HG03460 (cell line): ENCODE measurements around the gene CCDC200.
"Not testable (repeated sequence)": the region's sequence is repeated elsewhere in the genome, so short reads cannot be mapped to it uniquely, and the experiment has no call there.

Source experiments
- ATAC-seq: cut with Tn5 transposase; IDR thresholded peaks from one replicate; pipeline ENCODE4 v1.9.1; 2021; ENCODE audit not compliant: unreplicated experiment

CCDC200 gene

DNA sequence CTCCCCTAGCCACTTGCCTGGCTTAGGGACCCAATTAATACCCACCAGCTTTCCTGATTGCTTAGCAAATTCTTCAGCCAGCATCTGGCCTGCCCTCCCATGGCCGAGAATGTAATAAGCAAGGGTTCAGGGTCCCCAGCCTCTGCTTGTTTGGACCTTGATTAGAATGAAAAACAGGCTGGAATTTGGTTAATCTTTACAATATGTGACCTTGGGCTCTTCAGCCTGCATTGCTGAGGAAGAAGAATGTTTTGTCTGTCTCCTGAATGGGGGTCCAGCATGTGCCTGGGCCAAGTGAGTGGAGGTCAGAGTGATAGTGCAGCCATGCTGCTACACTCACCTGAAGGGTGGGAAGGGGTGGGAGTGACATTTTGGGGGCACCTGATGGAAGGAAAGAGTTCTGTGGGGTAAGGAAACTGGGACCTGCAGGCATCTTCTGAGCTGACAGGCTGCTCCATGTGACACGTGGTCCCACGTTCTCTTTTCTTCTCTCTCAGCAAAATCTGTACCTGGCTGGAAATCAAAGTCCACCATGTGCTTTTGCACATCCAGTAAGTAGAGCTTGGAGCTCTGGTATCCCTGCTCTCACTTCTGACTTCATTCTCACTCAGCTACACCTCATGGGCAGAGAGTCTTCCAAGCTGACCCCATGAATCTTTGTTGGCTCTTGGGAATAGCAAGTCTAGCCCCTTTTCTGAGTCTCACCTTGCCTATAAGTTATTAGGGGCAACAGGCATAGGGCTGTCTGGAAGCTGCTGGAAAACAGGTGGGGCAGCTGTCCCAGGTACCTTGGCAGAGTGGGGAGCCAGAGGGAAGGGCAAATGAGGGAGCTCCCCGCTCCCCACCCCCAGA is 11.4 kb downstream of the CCDC200 start:
- no peak for ATAC-seq

DNA sequence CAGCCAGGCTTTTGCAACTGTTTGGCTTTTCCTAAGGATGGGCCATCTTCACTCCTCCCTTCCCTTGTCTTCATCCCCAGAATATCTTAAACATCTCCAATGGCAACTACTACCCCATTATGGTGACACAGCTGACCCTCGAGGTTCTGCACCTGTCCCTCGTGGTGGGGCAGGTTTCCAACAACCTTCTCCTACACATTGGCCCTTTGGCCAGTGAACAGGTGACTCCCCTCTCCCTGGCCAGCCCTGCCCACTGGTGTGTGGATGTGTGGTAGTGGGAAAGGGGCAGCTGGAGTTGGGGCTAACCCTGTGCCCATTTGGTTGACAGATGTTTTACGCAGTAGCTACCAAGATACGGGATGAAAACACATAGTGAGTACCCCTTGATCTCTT is 12.1 kb downstream of the CCDC200 start:
- no peak for ATAC-seq

DNA sequence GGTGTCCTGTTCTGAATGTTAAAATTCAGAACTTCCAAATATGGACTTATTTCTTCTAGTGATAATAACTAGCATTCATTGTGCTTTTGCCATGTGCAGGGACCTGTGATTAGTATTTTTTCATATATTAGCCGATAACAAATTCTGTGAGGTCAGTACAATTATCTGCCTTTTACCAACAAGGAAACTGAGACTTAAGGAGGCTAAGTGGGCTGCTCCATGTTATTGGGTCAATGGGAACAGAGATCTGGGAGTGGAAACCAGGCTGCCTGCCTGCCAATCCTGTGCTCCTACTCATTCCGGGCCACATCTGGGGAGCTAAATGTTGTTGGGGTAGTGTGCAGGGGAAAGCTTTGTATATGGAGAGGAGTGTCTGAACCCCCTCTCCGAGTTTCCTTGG is 13.1 kb downstream of the CCDC200 start:
- no peak for ATAC-seq

DNA sequence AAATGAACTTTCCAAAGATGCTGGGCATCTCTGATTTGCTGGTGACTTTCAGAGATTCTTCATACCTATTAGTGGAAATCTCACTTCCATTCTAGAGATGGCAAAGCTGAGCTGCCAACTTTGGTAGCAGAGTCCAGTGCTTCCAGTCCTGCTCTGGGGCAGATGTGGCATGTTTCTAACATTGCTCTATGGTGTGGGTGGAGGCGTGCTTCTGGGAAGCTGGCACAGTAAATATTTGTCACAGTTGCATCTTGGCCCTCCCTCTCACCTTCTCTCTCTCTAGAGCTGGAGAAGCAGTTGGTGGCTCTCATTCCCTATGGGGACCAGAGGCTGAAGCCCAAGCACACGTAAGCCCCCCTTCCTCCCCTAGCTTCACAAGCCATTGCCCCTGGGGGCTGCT is 14.9 kb downstream of the CCDC200 start:
- ATAC-seq = no peak

DNA sequence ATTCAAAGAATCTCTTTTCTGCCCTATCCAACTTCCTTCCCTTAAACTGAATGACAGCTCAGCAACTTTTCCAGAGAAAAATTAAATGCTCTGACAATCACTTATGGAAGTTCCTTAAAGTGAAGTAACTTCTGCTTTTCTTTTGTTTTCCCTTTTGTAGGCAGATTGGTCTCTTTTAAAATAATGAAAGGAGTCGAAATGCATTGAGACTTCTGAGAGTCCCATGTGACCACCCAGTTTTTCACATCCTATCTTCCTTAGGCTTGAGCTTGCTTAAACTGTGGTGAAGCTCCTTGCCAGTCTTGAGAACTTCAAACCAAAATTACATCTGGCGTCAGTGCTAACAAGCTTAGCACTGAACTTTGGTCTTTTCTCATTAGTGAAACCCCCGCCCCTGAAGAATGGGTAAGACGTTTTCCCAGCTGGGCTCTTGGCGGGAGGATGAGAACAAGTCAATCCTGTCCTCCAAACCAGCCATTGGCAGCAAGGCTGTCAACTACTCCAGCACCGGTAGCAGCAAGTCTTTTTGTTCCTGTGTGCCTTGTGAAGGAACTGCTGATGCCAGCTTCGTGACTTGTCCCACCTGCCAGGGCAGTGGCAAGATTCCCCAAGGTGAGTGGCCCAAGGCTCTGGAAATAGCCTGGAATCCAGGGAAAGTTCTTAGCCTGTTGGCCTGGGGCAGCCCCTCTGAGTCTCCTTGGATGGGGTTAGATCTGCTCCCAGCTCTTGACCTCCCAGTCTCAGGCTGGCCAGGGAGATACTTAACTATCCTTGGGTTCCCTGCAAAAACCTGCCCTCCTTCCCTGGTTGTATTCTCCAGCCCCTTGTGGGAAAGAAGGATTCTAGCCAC is 15.6 kb downstream of the CCDC200 start:
- no peak for ATAC-seq

DNA sequence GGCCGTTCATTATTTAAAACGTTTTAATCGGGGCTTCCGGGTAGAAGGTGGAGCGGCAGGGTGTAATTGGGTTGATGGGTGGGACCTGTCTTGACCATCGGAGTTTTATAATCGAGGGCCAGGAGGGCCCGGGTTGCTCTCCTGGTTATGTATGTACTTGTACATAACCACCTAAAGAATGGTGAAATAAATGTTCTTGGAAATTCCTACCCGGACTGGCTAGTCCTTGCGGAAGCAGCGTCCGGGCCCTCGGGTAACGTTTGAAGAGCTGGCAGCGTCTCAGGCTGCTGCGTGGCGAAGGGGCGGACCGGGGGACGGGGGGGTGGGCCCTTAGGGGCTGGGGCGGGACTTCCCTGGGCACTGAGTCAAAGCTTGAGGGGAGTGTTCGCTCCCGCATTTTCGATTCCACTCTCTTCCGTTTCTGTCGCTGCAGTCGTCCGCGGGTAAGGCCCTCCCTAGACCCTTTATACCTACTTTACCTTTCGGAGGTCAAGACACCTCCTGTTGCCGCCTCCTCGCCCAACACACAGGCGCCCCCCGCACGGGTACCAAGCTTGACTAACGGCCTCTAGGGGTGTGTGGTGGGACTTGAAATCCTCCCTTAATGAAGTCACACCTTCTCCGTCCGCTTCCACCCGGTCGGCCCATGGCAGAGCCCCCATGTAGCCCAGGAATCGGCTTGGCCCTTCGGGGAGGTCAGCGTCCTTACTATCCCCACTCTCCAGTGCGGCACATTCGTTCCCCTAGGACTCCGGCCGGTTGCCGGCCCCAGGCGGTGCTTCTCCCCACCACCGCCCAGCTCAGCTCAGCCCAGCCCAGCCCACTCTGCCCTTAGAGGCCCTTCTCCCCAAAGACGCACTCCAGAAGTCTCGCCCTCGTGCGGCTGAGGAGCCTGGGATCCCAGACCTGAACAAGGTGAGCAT is 16.7 kb downstream of the CCDC200 start, which contains the start of gene TMEM106A:
Gene TMEM106A (plus strand): TSS at position 396 of the 923 bp plus-strand sequence. CDS start 1,167 bp downstream, outside the sequence.
- ATAC-seq = peak; percentile 60

DNA sequence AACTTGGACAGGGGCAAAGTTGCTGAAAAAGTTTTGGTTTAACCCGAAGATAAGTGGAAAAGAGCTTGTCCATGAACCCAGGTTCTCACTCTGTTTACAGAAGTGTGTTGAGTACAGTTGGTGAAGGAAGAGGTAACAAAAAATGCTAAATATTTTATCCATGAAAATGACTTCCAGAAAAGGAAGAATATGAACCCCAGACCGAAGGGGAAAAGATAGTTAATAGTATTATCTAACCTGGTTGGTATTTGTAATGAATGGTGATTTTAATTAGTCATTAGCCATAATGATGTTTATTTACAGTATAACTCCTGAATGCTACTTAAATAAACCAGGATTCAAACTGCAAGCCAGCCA is 17.3 kb downstream of the CCDC200 start:
- ATAC-seq = no peak

DNA sequence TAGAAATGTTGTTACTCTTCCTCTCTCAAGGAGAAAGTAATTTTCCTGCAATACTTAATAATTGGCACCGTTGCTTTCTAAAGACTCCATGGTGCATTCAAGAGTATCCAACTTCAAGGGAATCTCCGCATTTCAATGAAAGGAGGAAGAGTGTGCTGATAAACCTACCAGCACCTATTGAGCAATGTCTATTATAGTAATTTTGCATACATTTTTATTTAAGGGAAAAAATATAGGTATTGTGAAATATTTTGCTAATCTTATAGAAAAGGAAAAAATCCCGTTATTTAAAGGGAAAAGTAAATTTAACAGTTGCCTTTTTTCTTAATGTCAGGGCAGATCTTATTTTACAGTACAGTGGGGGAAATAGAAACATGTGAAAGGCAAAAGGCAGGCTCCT is 17.8 kb downstream of the CCDC200 start:
- ATAC-seq = no peak

DNA sequence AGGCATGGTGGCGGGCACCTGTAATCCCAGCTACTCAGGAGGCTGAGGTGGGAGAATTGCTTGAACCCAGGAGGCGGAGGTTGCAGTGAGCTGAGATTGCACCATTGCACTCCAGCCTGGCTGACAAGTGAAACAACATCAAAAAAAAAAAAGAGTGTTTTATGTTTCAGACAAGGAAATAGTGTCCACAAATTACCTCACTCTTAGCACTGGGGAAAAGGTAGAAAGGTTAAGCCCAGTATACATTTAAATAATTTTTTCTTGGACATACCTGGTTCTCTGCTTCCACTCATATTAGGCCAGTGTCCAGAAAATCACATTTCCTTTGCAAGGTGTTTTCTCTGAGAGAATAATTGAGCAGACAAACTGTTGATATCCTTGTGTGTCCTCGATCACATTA is 25.4 kb downstream of the CCDC200 start:
- ATAC-seq = not testable (repeated sequence)

DNA sequence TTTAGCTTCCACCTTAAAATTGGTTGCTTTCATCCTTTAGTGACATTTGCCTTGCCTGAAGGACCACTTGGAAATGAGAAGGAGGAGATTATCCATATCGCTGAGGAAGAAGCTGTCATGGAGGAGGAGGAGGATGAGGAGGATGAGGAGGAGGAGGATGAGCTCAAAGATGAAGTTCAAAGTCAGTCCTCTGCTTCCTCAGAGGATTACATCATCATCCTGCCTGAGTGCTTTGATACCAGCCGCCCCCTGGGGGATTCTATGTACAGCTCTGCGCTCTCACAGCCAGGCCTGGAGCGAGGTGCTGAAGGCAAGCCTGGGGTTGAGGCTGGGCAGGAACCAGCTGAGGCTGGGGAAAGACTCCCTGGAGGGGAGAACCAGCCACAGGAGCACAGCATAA is 28.3 kb downstream of the CCDC200 start:
- ATAC-seq = no peak

DNA sequence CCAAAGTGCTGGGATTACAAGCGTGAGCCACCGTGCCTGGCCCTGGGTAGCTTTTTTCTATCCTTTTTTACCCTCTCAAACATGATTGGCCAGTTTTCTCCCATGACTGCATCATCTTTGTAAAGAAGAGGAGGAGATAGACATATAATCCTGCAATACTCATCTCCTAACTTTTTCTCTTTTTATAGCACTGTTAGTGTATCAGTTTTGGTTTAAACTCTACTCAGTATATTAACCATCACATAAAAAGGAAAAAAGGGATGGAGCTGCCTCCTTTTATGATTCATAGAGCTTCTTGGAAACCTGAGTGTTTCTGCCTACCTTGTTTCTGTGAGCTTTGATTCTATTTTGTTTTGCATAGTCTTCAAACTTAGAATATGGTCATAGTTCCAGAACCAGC is 28.8 kb downstream of the CCDC200 start:
- ATAC-seq = no peak

DNA sequence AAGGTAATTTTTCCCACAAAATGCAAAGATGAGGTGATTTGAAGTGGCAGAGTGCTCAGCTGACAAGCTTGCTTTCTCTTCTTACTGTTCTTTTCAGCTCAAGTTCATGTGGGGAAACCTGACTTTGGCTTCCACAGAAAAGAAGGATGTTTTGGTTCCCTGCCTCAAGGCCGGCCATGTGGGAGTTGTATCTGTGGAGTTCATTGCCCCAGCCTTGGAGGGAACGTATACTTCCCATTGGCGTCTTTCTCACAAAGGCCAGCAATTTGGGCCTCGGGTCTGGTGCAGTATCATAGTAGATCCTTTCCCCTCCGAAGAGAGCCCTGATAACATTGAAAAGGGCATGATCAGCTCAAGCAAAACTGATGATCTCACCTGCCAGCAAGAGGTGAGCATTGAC is 35.2 kb downstream of the CCDC200 start:
- no peak for ATAC-seq

DNA sequence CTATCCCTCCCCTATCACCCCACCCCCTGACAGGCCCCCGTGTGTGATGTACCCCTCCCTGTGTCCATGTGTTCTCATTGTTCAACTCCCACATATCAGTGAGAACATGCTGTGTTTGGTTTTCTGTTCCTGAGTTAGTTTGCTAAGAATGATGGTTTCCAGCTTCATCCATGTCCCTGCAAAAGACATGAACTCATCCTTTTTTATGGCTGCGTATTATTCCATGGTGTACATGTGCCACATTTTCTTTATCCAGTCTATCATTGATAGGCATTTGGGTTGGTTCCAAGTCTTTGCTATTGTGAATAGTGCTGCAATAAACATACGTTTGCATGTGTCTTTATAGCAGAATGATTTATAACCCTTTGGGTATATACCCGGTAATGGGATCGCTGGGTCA is 41.8 kb downstream of the CCDC200 start:
- not testable (repeated sequence) for ATAC-seq

DNA sequence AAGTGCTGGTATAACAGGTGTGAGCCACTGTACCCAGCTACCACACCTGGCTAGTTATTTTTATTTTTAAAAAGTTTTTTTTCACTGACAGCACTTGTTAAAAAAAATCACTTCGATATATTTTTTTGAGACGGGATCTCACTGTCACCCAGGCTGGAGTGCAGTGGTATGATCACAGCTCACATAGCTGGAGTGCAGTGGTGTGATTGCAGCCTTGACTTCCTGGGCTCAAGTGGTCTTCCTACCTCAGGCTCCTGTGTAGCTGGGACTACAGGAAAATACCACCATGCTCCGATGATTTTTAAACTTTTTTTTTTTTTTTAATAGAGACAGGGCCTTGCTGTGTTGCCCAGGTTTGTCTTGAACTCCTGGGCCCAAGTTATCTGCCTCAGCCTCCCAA is 44.5 kb downstream of the CCDC200 start:
- ATAC-seq = no peak

DNA sequence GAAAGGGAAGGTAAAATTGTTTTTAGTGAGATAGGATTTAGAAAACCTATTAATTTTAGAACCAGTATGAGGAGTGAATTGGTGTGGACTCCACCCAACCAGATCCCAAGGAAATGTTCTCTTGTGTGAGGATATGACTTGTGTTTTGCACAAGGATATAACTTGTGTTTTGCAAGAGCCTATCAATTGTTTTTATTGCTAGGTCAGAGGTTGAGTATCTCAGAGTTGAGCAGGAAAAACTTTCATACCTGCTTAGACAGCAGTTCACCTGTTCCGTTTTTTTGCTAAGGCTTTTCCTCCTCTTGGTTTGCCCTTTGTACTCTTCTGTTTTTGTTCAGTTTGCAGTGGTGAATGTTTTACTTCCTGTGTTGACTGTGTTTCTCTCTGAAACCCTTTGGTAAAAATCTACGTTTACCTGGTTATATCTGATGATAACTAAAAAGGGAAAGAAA is 52.3 kb downstream of the CCDC200 start:
- ATAC-seq = no peak

DNA sequence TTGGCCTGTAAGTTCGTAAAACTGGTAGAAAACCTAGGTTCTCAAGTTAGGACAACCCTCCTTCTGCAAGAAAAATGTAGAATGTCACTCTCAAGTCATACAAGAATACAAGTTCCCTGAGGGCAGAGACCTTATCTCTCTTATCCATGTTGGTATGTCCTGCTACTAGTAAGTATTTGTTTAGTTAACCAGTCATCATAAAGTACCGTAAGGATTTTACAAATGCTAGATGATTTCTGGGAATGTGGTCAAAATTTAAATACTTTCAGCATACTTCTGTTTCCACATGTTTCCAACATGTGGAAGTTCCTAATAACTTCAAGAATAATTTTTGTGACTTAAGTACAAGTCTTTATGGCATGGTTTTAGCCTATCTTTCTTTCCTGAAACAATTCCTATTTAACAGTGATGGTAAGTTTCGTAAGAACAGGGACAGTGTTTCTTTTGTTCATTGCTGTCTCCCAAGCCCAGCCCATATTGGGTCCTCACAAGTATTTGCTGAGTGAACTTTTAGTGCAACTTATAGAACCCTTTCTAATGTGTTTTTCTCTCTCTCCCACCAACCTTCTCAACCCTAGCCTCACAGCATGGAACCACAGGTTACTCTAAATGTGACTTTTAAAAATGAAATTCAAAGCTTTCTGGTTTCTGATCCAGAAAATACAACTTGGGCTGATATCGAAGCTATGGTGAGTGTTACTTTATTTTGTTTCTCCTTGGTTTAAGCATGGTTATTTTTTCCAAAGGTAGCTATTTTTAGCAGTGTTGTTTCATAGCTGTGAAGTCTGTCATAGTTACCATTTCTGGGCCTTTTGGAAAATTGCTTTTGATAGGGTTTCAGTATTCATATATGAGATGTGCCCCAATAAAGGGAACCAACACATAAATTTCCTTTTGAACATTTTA is 53.0 kb downstream of the CCDC200 start:
- ATAC-seq = no peak

DNA sequence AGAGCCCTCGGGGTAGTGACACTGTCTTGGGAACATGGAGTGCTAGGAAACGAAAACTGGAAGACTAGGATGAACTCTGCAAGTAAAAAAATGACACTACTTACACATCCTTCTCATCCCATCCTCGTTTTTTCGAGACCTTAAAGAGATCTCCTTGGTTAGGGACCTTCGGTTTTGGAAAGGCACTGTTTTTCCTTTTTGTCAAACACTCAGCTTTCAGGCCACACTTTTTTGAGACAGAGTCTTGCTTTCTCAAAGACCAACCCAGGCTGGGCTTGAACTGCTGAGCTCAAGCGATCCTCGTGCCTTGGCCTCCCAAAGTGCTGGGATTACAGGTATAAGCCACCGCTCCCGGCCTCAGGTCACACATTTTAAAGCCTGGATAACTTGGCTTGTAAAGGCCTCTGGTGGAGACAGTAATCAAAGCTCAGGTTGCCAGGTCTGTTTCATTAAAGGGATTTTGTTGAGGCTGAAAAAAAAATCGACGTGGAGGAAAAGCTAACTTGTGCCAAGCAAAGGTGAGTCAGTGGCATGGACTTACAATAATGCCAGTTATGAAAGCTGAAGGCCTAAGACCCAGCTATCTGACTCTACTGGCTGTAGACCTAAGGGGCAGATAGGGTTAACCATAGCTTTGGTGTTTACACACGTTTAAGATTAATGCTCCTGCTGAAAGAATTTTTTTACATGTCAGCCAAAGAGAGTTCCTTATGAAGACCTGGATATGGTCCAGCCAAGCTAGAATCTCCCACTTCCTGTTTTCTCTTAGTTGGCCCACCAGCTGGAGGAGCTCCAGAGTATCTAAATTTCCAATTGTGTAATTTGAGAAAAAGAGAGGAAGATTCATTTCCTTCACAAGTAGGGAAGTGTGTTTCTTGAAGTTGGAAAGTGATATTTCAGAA is 56.6 kb downstream of the CCDC200 start:
- no peak for ATAC-seq
